ENCODE data around the gene COL13A1.
A peak's percentile ranks its signal among the peaks of the same experiment; 100 is the strongest.

The COL13A1 gene

GRCh38 chr10:69867699-69868558 is 66.2 kb downstream of the COL13A1 start:
- DNase-seq (ENCODE audit: low spot score) = no peak

- DNase-seq (ENCODE audit: low spot score) = no peak
Measured at GRCh38 chr10:69868821-69869220, 67.1 kb downstream of the COL13A1 start.

GRCh38 chr10:69869291-69869961 is 67.7 kb downstream of the COL13A1 start:
- DNase-seq (ENCODE audit: low spot score) = peak; percentile 63

- no peak for DNase-seq (ENCODE audit: low spot score)
Measured at GRCh38 chr10:69870591-69870990, 68.9 kb downstream of the COL13A1 start.

- no peak for DNase-seq (ENCODE audit: low spot score)
Measured at GRCh38 chr10:69871074-69871473, 69.4 kb downstream of the COL13A1 start.

GRCh38 chr10:69872323-69872722 is 70.6 kb downstream of the COL13A1 start:
- DNase-seq (ENCODE audit: low spot score) = no peak

GRCh38 chr10:69873135-69873639 is 71.5 kb downstream of the COL13A1 start:
- no peak for DNase-seq (ENCODE audit: low spot score)

GRCh38 chr10:69874449-69874848 is 72.7 kb downstream of the COL13A1 start:
- DNase-seq (ENCODE audit: low spot score) = peak; percentile 89

- DNase-seq (ENCODE audit: low spot score) = no peak
Measured at GRCh38 chr10:69875856-69876255, 74.2 kb downstream of the COL13A1 start.

- no peak for DNase-seq (ENCODE audit: low spot score)
Measured at GRCh38 chr10:69876286-69876685, 74.6 kb downstream of the COL13A1 start.

GRCh38 chr10:69876931-69877330 is 75.2 kb downstream of the COL13A1 start:
- no peak for DNase-seq (ENCODE audit: low spot score)

- no peak for DNase-seq (ENCODE audit: low spot score)
Measured at GRCh38 chr10:69878038-69878437, 76.3 kb downstream of the COL13A1 start.

GRCh38 chr10:69878951-69879350 is 77.2 kb downstream of the COL13A1 start:
- DNase-seq (ENCODE audit: low spot score) = no peak

- no peak for DNase-seq (ENCODE audit: low spot score)
Measured at GRCh38 chr10:69879634-69880257, 78.0 kb downstream of the COL13A1 start.

GRCh38 chr10:69880301-69881081 is 78.8 kb downstream of the COL13A1 start:
- no peak for DNase-seq (ENCODE audit: low spot score)

GRCh38 chr10:69881202-69881601 is 79.5 kb downstream of the COL13A1 start:
- no peak for DNase-seq (ENCODE audit: low spot score)

- DNase-seq (ENCODE audit: low spot score) = no peak
Measured at GRCh38 chr10:69883310-69884023, 81.8 kb downstream of the COL13A1 start.

GRCh38 chr10:69884024-69884367 is 82.3 kb downstream of the COL13A1 start:
- DNase-seq (ENCODE audit: low spot score) = peak; percentile 63

GRCh38 chr10:69884686-69885085 is 83.0 kb downstream of the COL13A1 start:
- no peak for DNase-seq (ENCODE audit: low spot score)

- peak; percentile 62 for DNase-seq (ENCODE audit: low spot score)
Measured at GRCh38 chr10:69885379-69886013, 83.8 kb downstream of the COL13A1 start.

Measured in AG08395 (cell line).